Tibial nerve (tissue), 4 donors: ENCODE data around the gene SBSN.

ENCODE experiments used
- EP300 ChIP-seq, 2 donors: sonication (generic); formaldehyde crosslinking; IDR thresholded peaks; one replicate each; pipeline ENCODE4 v1.6.1; 2017; ENCODE audit warnings: antibody characterized with exemption in 2 of 2, mild to moderate bottlenecking in 1 of 2
- POLR2A ChIP-seq, 2 donors: fragments of 450-650 bp; IDR thresholded peaks; one replicate each; pipeline ENCODE4 v1.6.1; 2017; ENCODE audit warnings: antibody characterized with exemption in 2 of 2, mild to moderate bottlenecking in 2 of 2, moderate library complexity in 2 of 2
- TF ChIP-seq, protein P1 (sequence below), 5 experiments: fragments of 200-600 bp in 3 of 5; fragments of 450-650 bp in 2 of 5; sonication (generic) in 3 of 5; IDR thresholded peaks; one replicate each; pipeline ENCODE4 v1.5.1; 2016 to 2019; ENCODE audit warnings: antibody characterized with exemption in 5 of 5, mild to moderate bottlenecking in 3 of 5, moderate library complexity in 2 of 5

DNA sequence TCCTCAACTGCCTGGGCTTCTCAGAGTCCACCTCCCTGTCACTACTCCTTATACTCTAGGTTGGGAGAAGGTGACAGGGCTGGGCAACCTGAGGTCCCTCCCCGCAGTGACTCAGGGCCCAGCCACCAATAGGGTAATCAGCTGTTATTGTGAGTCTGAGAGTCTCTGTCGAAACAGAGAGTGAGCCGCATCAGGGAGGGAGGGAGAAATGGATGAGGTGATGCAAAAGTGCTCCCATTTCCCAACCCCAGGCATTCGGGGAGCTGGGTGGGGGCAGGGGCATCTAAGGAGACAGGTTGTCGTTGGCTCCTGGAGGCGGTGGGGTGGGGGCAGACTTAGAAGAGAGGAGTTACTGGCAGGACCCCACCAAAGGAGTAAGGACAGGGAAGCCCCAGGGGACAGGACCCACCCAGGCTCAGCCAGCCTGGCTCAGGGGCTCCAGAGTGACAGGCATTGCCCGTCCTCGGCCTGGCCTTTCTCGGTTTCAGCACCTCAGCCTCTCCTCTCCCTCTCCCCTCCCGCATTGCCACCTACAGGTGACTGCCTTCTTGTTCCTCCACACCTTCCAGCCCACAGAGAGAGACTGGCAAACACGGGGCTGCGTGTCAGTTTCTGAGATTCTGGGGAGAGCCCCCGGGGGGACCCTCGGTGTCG lies 14.4 kb downstream of the SBSN start, which contains the start of gene DMKN:
- TF ChIP-seq POLR2A (IDR thresholded peaks at IDR 0.05) (no peak), EP300 (IDR thresholded peaks at IDR 0.05) (no peak)
- TF ChIP-seq, protein P1, sequence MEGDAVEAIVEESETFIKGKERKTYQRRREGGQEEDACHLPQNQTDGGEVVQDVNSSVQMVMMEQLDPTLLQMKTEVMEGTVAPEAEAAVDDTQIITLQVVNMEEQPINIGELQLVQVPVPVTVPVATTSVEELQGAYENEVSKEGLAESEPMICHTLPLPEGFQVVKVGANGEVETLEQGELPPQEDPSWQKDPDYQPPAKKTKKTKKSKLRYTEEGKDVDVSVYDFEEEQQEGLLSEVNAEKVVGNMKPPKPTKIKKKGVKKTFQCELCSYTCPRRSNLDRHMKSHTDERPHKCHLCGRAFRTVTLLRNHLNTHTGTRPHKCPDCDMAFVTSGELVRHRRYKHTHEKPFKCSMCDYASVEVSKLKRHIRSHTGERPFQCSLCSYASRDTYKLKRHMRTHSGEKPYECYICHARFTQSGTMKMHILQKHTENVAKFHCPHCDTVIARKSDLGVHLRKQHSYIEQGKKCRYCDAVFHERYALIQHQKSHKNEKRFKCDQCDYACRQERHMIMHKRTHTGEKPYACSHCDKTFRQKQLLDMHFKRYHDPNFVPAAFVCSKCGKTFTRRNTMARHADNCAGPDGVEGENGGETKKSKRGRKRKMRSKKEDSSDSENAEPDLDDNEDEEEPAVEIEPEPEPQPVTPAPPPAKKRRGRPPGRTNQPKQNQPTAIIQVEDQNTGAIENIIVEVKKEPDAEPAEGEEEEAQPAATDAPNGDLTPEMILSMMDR (IDR thresholded peaks at IDR 0.05): no peak
